BE2C (cell line): ENCODE data around the gene RPH3AL.

Source experiments
- DNase-seq: peaks from one replicate; pipeline ENCODE4 v3.0.0-alpha.2; 2020
- H3K27me3 ChIP-seq: fragments of 250-450 bp; sonication (Bioruptor Pico); 2 replicates; pipeline ENCODE4 v1.5.1; 2020; ENCODE audit warnings: mild to moderate bottlenecking
- H3K36me3 ChIP-seq: fragments of 250-450 bp; sonication (Bioruptor Pico); 2 replicates; pipeline ENCODE4 v1.5.1; 2020; ENCODE audit warnings: mild to moderate bottlenecking
- H3K4me1 ChIP-seq: fragments of 250-450 bp; sonication (Bioruptor Pico); 2 replicates; pipeline ENCODE4 v1.5.1; 2020
- H3K4me3 ChIP-seq: 2 replicates; pipeline ENCODE4 v1.5.1; 2011; ENCODE audit warnings: low read depth, low read length
- H3K9me3 ChIP-seq: fragments of 250-450 bp; sonication (Bioruptor Pico); 2 replicates; pipeline ENCODE4 v1.5.1; 2020
- TF ChIP-seq, protein P1 (sequence below): IDR thresholded peaks from 2 replicates; pipeline ENCODE4 v1.5.1; 2012; ENCODE audit warnings: mild to moderate bottlenecking, low read depth, low read length

RPH3AL gene

GRCh38 chr17:307741-308507 is 44.7 kb downstream of the RPH3AL start:
- Histone ChIP-seq H3K4me3 (no peak overlapping the region), H3K4me1 (no peaks in the 10 kb centered on the region), H3K27me3 (no peaks in the 10 kb centered on the region), H3K36me3 (no peaks in the 10 kb centered on the region), H3K9me3 (no peaks in the 10 kb centered on the region)
- DNase-seq: no peak
- TF ChIP-seq, protein P1, sequence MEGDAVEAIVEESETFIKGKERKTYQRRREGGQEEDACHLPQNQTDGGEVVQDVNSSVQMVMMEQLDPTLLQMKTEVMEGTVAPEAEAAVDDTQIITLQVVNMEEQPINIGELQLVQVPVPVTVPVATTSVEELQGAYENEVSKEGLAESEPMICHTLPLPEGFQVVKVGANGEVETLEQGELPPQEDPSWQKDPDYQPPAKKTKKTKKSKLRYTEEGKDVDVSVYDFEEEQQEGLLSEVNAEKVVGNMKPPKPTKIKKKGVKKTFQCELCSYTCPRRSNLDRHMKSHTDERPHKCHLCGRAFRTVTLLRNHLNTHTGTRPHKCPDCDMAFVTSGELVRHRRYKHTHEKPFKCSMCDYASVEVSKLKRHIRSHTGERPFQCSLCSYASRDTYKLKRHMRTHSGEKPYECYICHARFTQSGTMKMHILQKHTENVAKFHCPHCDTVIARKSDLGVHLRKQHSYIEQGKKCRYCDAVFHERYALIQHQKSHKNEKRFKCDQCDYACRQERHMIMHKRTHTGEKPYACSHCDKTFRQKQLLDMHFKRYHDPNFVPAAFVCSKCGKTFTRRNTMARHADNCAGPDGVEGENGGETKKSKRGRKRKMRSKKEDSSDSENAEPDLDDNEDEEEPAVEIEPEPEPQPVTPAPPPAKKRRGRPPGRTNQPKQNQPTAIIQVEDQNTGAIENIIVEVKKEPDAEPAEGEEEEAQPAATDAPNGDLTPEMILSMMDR: no peak

- DNase-seq: no peak
Measured at GRCh38 chr17:307295-307691, 45.3 kb downstream of the RPH3AL start.

DNA sequence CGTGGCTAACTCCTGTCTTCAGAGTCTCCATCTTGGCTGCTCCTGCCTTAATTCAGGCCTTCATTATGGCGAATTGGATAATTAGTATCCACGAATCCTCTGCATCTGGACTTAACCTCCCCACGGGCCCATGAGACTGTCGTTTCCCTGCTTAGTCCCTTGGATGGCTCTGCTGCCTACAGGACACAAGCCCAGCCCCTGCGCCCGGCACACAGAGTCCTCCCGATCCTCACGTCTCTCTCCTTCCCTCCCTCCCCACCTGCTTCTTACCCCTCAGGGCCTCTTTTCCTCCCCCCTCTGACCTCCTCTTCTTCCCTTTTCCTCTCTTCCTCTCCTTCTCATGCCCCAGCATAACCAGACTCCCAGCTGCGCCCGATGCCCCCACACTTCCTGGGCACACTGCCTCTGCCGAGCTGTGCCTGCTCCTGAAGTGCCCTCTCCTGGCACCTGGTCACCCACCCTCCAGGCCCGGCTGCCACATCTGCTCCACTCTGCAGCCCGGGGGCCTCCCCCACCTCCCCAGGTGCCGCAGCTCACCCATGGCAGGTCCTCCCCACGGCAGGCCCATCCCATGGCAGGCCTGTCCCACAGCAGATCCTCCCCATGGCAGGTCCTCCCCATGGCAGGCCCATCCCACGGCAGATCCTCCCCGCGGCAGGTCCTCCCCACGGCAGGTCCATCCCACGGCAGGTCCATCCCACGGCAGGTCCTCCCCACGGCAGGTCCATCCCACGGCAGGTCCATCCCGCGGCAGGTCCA is 45.9 kb downstream of the RPH3AL start:
- Histone ChIP-seq H3K4me3 (no peak overlapping the region), H3K27me3 (no peaks in the 10 kb centered on the region), H3K9me3 (no peaks in the 10 kb centered on the region), H3K4me1 (no peaks in the 10 kb centered on the region), H3K36me3 (no peaks in the 10 kb centered on the region)
- TF ChIP-seq, protein P1: no peak
- no peak for DNase-seq

More at GRCh38 chr17:307295-307691, 45.3 kb downstream of the RPH3AL start:
- H3K4me3 ChIP-seq: no peak overlapping the region
- no peaks in the 10 kb centered on the region for H3K9me3 ChIP-seq
- H3K36me3 ChIP-seq: no peaks in the 10 kb centered on the region
- H3K27me3 ChIP-seq: no peaks in the 10 kb centered on the region
- H3K4me1 ChIP-seq: no peaks in the 10 kb centered on the region
- TF ChIP-seq, protein P1: no peak

DNA sequence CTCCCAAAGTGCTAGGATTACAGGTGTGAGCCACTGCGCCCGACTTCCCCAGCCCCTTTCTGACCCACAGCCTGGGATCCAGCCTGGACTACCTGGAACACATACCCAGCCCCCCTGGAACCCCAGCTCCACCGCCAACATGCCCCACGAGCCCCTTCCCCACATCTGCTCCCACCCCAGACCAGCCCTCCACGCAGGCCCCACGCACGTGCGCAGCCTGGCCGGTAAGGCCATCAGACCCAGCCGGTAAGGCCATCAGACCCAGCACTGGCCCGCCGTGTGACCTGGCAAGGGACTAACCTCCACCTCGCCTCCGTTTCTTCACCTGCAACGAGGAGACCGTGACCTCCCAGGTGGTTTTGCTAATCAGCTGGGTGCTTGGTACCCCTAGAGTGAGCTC is 46.5 kb downstream of the RPH3AL start:
- Histone ChIP-seq H3K36me3 (no peaks in the 10 kb centered on the region), H3K4me3 (no peak overlapping the region), H3K27me3 (no peaks in the 10 kb centered on the region), H3K9me3 (no peaks in the 10 kb centered on the region), H3K4me1 (no peaks in the 10 kb centered on the region)
- DNase-seq: no peak
- TF ChIP-seq, protein P1: no peak

DNA sequence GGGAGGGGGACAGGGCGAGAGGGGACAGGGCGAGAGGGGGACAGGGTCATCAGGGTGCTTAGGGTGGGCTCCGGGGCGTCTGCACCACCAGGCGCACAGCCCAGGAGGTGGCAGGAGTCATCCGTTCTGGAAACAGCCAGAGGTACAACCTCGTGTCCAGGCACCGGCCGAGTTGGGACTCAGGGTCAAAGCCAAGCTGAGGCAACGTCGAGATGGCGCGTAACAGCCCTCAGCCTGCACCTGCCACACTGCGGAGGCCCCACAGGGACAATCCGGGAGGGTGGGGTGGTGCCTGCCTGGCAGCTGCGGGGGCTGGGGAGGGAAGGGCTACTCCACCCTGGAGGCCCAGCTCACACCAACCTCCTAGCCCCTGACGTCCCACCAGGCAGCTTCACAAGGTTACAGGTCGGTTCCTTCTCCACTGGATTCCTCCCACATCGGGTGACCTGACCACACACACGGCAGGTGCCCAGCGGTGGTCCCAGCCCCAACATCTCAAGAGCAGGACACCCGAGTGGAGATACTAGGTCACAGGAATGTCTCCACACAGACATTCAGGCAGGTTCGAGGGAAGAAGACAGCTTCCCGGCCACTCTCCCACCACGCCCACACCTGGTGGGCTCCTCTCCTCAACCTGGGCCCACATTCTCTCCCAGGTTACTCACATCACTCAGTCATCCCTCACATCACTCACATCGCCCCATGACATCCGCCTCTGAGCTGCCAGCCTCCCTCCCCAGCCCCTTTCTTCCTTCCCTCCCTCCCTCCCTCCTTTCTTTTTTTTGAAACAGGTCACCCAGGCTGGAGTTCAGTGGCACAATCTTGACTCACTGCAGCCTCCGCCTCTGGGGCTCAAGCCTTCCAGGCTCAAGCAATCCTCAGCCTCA is 47.3 kb downstream of the RPH3AL start:
- no peak for DNase-seq
- Histone ChIP-seq H3K27me3 (no peaks in the 10 kb centered on the region), H3K4me1 (no peaks in the 10 kb centered on the region), H3K4me3 (no peak overlapping the region), H3K36me3 (no peaks in the 10 kb centered on the region), H3K9me3 (no peaks in the 10 kb centered on the region)
- TF ChIP-seq, protein P1: no peak
